ENCODE results near the gene OXSR1.

The OXSR1 gene

GRCh38 chr3:38119248-38119544, 46.1 kb upstream of the OXSR1 start:
- no peak for TF ChIP-seq CTCF (conservative IDR thresholded peaks at IDR 0.05; ENCODE audit: low read length)
- DNase-seq (ENCODE audit: low read depth) = no peak
- H3K4me3 ChIP-seq (ENCODE audit: low read length) = no peak overlapping the region

GRCh38 chr3:38119821-38120692, 45.3 kb upstream of the OXSR1 start:
- no peak for TF ChIP-seq CTCF (conservative IDR thresholded peaks at IDR 0.05; ENCODE audit: low read length)
- DNase-seq (ENCODE audit: low read depth) = no peak
- H3K4me3 ChIP-seq (ENCODE audit: low read length) = no peak overlapping the region

- DNase-seq (ENCODE audit: low read depth) = no peak
- no peak for TF ChIP-seq CTCF (conservative IDR thresholded peaks at IDR 0.05; ENCODE audit: low read length)
Observed at GRCh38 chr3:38120693-38121450, 44.5 kb upstream of the OXSR1 start.

GRCh38 chr3:38121451-38121831, 43.9 kb upstream of the OXSR1 start:
- H3K4me3 ChIP-seq (ENCODE audit: low read length) = no peak overlapping the region
- DNase-seq (ENCODE audit: low read depth) = no peak
- no peak for TF ChIP-seq CTCF (conservative IDR thresholded peaks at IDR 0.05; ENCODE audit: low read length)

More at GRCh38 chr3:38120693-38121450, 44.5 kb upstream of the OXSR1 start:
- H3K4me3 ChIP-seq (ENCODE audit: low read length) = no peak overlapping the region

GRCh38 chr3:38121832-38122461, 43.4 kb upstream of the OXSR1 start:
- TF ChIP-seq CTCF (conservative IDR thresholded peaks at IDR 0.05; ENCODE audit: low read length) = no peak
- H3K4me3 ChIP-seq (ENCODE audit: low read length) = no peak overlapping the region
- no peak for DNase-seq (ENCODE audit: low read depth)

- TF ChIP-seq CTCF (conservative IDR thresholded peaks at IDR 0.05; ENCODE audit: low read length) = no peak
- no peak for DNase-seq (ENCODE audit: low read depth)
- no peak overlapping the region for H3K4me3 ChIP-seq (ENCODE audit: low read length)
Observed at GRCh38 chr3:38122712-38123290, 42.5 kb upstream of the OXSR1 start.
